GM18498 (cell line): ENCODE data around the gene IMPDH2.

Experiments used
- ATAC-seq: cut with Tn5 transposase; IDR thresholded peaks from one replicate; pipeline ENCODE4 v1.9.1; 2021; ENCODE audit warnings: mild to moderate bottlenecking, moderate library complexity; ENCODE audit not compliant: unreplicated experiment

IMPDH2 gene

GRCh38 chr3:49028673-49029562, at the start of gene IMPDH2:
IMPDH2 (minus strand) TSS chr3:49029398; CDS start chr3:49029350, 48 bp downstream.
- ATAC-seq: peak; percentile 89

GRCh38 chr3:49076646-49077045, 47.4 kb upstream of the IMPDH2 start:
- ATAC-seq: no peak

GRCh38 chr3:49076116-49076515, 46.9 kb upstream of the IMPDH2 start:
- no peak for ATAC-seq

- no peak for ATAC-seq
Measured at GRCh38 chr3:49058011-49058410, 28.8 kb upstream of the IMPDH2 start.

GRCh38 chr3:49057268-49057667, 28.1 kb upstream of the IMPDH2 start:
- ATAC-seq: no peak

GRCh38 chr3:49054344-49054862, 25.2 kb upstream of the IMPDH2 start:
- no peak for ATAC-seq

GRCh38 chr3:49053543-49053942, 24.3 kb upstream of the IMPDH2 start:
- ATAC-seq: no peak

GRCh38 chr3:49035281-49035680, 6.1 kb upstream of the IMPDH2 start:
- ATAC-seq: no peak

- ATAC-seq: no peak
Measured at GRCh38 chr3:49034650-49035049, 5.5 kb upstream of the IMPDH2 start.

- ATAC-seq: no peak
Measured at GRCh38 chr3:49032646-49033304, 3.6 kb upstream of the IMPDH2 start.

- no peak for ATAC-seq
Measured at GRCh38 chr3:49030321-49030720, 1.1 kb upstream of the IMPDH2 start.

- no peak for ATAC-seq
Measured at GRCh38 chr3:49029563-49029884, 326 bp upstream of the IMPDH2 start.

- no peak for ATAC-seq
Measured at GRCh38 chr3:49028298-49028672, 913 bp downstream of the IMPDH2 start.

- no peak for ATAC-seq
Measured at GRCh38 chr3:49027634-49028033, 1.6 kb downstream of the IMPDH2 start.

GRCh38 chr3:49026536-49026935, 2.7 kb downstream of the IMPDH2 start:
- ATAC-seq: no peak

- ATAC-seq: no peak
Measured at GRCh38 chr3:49025793-49026520, 3.2 kb downstream of the IMPDH2 start.

- ATAC-seq: no peak
Measured at GRCh38 chr3:49025005-49025792, 4.0 kb downstream of the IMPDH2 start.

GRCh38 chr3:49024449-49024848, 4.7 kb downstream of the IMPDH2 start:
- ATAC-seq: no peak

- no peak for ATAC-seq
Measured at GRCh38 chr3:49023775-49024174, 5.4 kb downstream of the IMPDH2 start.

- ATAC-seq: no peak
Measured at GRCh38 chr3:49022688-49023171, 6.5 kb downstream of the IMPDH2 start.
